H1 (cell line): ENCODE measurements around the gene CDH7. TPM values are rescaled to one million over a fixed set of nuclear protein-coding genes. Genes with fewer than 3 reads are reported as not detected.

Experiments used
- CTCF ChIA-PET: fragments of 300-600 bp; sonication (Branson Sonifier 250); formaldehyde crosslinking; loops from one replicate; lab custom pipeline; 2021; ENCODE audit not compliant: partially characterized antibody; lab: Charles Lee
- POLR2A ChIA-PET: fragments of 300-600 bp; sonication (Branson Sonifier 250); formaldehyde crosslinking; loops from one replicate; lab custom pipeline; 2021; ENCODE audit warnings: inconsistent platforms; ENCODE audit not compliant: partially characterized antibody; lab: Charles Lee
- DNase-seq, 2 experiments: peaks; one replicate each; pipeline versions ENCODE4 v3.0.0 to v3.0.0-alpha.2; 2010 to 2022; ENCODE audit warnings: low spot score in 2 of 2, low read depth in 1 of 2, mixed read lengths in 1 of 2
- FAIRE-seq: peaks from 2 replicates; lab custom pipeline; 2011; peaks lifted over from hg19 to GRCh38; lab: Jason Lieb, UNC
- H2AFZ ChIP-seq: 2 replicates; pipeline ENCODE4 v1.8.1; 2012; ENCODE audit warnings: low read length, inconsistent platforms
- H2AK5ac ChIP-seq: 2 replicates; pipeline ENCODE4 v1.6.1; 2013; ENCODE audit warnings: low read depth, low read length
- H2BK120ac ChIP-seq: replicated peaks from 2 replicates; pipeline ENCODE3; 2013; ENCODE audit warnings: low read depth, low read length, inconsistent platforms
- H2BK12ac ChIP-seq: 2 replicates; pipeline ENCODE4 v1.6.1; 2013; ENCODE audit warnings: low read depth, low read length
- H2BK15ac ChIP-seq: 2 replicates; pipeline ENCODE4 v1.6.1; 2013; ENCODE audit warnings: low read length
- H2BK20ac ChIP-seq: 2 replicates; pipeline ENCODE4 v1.6.1; 2013; ENCODE audit warnings: low read length
- H2BK5ac ChIP-seq: 2 replicates; pipeline ENCODE4 v1.6.1; 2013; ENCODE audit warnings: low read depth, low read length
- H3K14ac ChIP-seq: 2 replicates; pipeline ENCODE4 v1.6.1; 2013; ENCODE audit warnings: inconsistent platforms; ENCODE audit not compliant: insufficient read length
- H3K18ac ChIP-seq: 2 replicates; pipeline ENCODE4 v1.6.1; 2013; ENCODE audit warnings: low read length; ENCODE audit errors: extremely low read depth
- H3K23ac ChIP-seq: 2 replicates; pipeline ENCODE4 v1.6.1; 2013; ENCODE audit warnings: inconsistent platforms; ENCODE audit not compliant: insufficient read length
- H3K23me2 ChIP-seq: 2 replicates; pipeline ENCODE4 v1.6.1; 2013; ENCODE audit warnings: low read depth, low read length
- H3K27ac ChIP-seq: 2 replicates; pipeline ENCODE4 v1.6.1; 2011; ENCODE audit warnings: low read depth, low read length, inconsistent platforms
- H3K27me3 ChIP-seq, 4 experiments: replicated peaks in 1 of 4; 1 replicate in 1 of 4; 2 replicates in 3 of 4; pipeline versions ENCODE4 v1.6.1 to v1.8.1; 2011 to 2013; ENCODE audit warnings: low read length in 3 of 4, mild to moderate bottlenecking in 3 of 4, inconsistent platforms in 2 of 4, mixed read lengths in 2 of 4, moderate library complexity in 1 of 4; ENCODE audit not compliant: control insufficient read depth in 3 of 4, insufficient read depth in 3 of 4; ENCODE audit errors: extremely low read depth in 1 of 4
- H3K36me3 ChIP-seq, 4 experiments: 2 replicates each; pipeline versions ENCODE4 v1.6.1 to v1.8.1; 2011 to 2013; ENCODE audit warnings: mild to moderate bottlenecking in 4 of 4, low read length in 3 of 4, moderate library complexity in 2 of 4, control low read depth in 1 of 4, inconsistent platforms in 1 of 4; ENCODE audit not compliant: insufficient read depth in 4 of 4, control insufficient read depth in 2 of 4
- H3K4ac ChIP-seq: replicated peaks from 2 replicates; pipeline ENCODE3; 2013; ENCODE audit warnings: low read length, low read depth, mixed read lengths, inconsistent platforms; ENCODE audit not compliant: insufficient read length
- H3K4me1 ChIP-seq, 4 experiments: replicated peaks in 1 of 4; 1 replicate in 1 of 4; 2 replicates in 3 of 4; pipeline versions ENCODE4 v1.6.1 to v1.8.1; 2011 to 2013; ENCODE audit warnings: low read length in 3 of 4, inconsistent platforms in 2 of 4, mixed read lengths in 1 of 4; ENCODE audit not compliant: insufficient read depth in 4 of 4, control insufficient read depth in 3 of 4
- H3K4me2 ChIP-seq, 2 experiments: 2 replicates each; pipeline versions ENCODE4 v1.6.1 to v1.8.1; 2011 to 2013; ENCODE audit warnings: low read depth in 2 of 2, low read length in 2 of 2, control low read depth in 1 of 2, inconsistent platforms in 1 of 2, mild to moderate bottlenecking in 1 of 2; ENCODE audit not compliant: insufficient read depth in 1 of 2
- H3K4me3 ChIP-seq, 4 experiments: fragments of 200-600, 300-600 bp in 1 of 4; sonication (generic), shearing (Covaris generic), sonication (Bioruptor Twin) in 1 of 4; 2 replicates each; pipeline versions ENCODE4 v1.5.1 to v1.8.1; 2011 to 2016; ENCODE audit warnings: low read length in 4 of 4, low read depth in 3 of 4, control low read depth in 2 of 4, inconsistent platforms in 2 of 4, mild to moderate bottlenecking in 2 of 4, mixed read lengths in 1 of 4, moderate library complexity in 1 of 4; ENCODE audit not compliant: insufficient read depth in 2 of 4; ENCODE audit errors: extremely low read depth in 1 of 4
- H3K56ac ChIP-seq: replicated peaks from 2 replicates; pipeline ENCODE3; 2013; ENCODE audit warnings: low read depth, mild to moderate bottlenecking, mixed read lengths, low read length, inconsistent platforms; ENCODE audit not compliant: insufficient read length
- H3K79me1 ChIP-seq: 2 replicates; pipeline ENCODE4 v1.6.1; 2013; ENCODE audit warnings: low read depth, low read length, control low read depth
- H3K79me2 ChIP-seq, 2 experiments: 2 replicates each; pipeline versions ENCODE4 v1.6.1 to v1.8.1; 2012 to 2013; ENCODE audit warnings: low read length in 2 of 2, mild to moderate bottlenecking in 2 of 2, inconsistent platforms in 1 of 2; ENCODE audit not compliant: insufficient read depth in 2 of 2, control insufficient read depth in 1 of 2
- H3K9ac ChIP-seq, 4 experiments: replicated peaks in 1 of 4; 1 replicate in 1 of 4; 2 replicates in 3 of 4; pipeline versions ENCODE4 v1.6.1 to v1.8.1; 2011 to 2013; ENCODE audit warnings: low read depth in 3 of 4, low read length in 3 of 4, control low read depth in 2 of 4, mild to moderate bottlenecking in 2 of 4, moderate library complexity in 2 of 4, inconsistent platforms in 1 of 4; ENCODE audit errors: extremely low read depth in 1 of 4
- H3K9me3 ChIP-seq, 2 experiments: 2 replicates each; pipeline versions ENCODE4 v1.6.1 to v1.8.1; 2012 to 2013; ENCODE audit warnings: mild to moderate bottlenecking in 2 of 2, moderate library complexity in 2 of 2, control low read depth in 1 of 2, inconsistent platforms in 1 of 2, low read depth in 1 of 2, low read length in 1 of 2, mixed read lengths in 1 of 2; ENCODE audit not compliant: insufficient read depth in 2 of 2
- H4K20me1 ChIP-seq, 2 experiments: replicated peaks in 1 of 2; 2 replicates each; pipeline versions ENCODE3 to v1.8.1; 2011 to 2013; ENCODE audit warnings: inconsistent platforms in 2 of 2, low read length in 2 of 2, mild to moderate bottlenecking in 1 of 2; ENCODE audit not compliant: insufficient read depth in 2 of 2, control insufficient read depth in 1 of 2
- H4K5ac ChIP-seq: 2 replicates; pipeline ENCODE4 v1.6.1; 2013; ENCODE audit warnings: low read length, low read depth, mixed read lengths, inconsistent platforms; ENCODE audit not compliant: insufficient read length
- H4K8ac ChIP-seq: 2 replicates; pipeline ENCODE4 v1.8.0; 2013; ENCODE audit warnings: mild to moderate bottlenecking, moderate library complexity, low read length, inconsistent platforms; ENCODE audit not compliant: insufficient read depth; ENCODE audit errors: extremely low read depth
- H4K91ac ChIP-seq: replicated peaks from 2 replicates; pipeline ENCODE3; 2013; ENCODE audit warnings: low read length, mixed read lengths, inconsistent platforms; ENCODE audit not compliant: insufficient read length
- EGR1 ChIP-seq: IDR thresholded peaks from 2 replicates; pipeline ENCODE4 v1.6.1; 2011; ENCODE audit warnings: low read depth, low read length, borderline replicate concordance
- EP300 ChIP-seq, 2 experiments: IDR thresholded peaks; 1 replicate in 1 of 2; 2 replicates in 1 of 2; pipeline ENCODE4 v1.6.1; 2011 to 2012; ENCODE audit warnings: low read depth in 2 of 2, low read length in 2 of 2, mild to moderate bottlenecking in 2 of 2, borderline replicate concordance in 1 of 2, inconsistent platforms in 1 of 2, moderate library complexity in 1 of 2
- POU5F1 ChIP-seq: IDR thresholded peaks from 2 replicates; pipeline ENCODE4 v1.6.1; 2011; ENCODE audit warnings: low read depth, mild to moderate bottlenecking, low read length, moderate library complexity
- RNF2 ChIP-seq: fragments of 200-900, 300-1000 bp; sonication (generic); IDR thresholded peaks from 2 replicates; pipeline ENCODE4 v1.7.1; 2016; ENCODE audit warnings: borderline replicate concordance, low read depth, mild to moderate bottlenecking, antibody characterized with exemption, low read length; ENCODE audit not compliant: poor library complexity, severe bottlenecking; ENCODE audit errors: missing control alignments
- SIN3A ChIP-seq, 2 experiments: IDR thresholded peaks in 1 of 2; conservative IDR thresholded peaks in 1 of 2; 2 replicates each; pipeline ENCODE4 v1.6.1; 2011 to 2012; ENCODE audit warnings: low read length in 2 of 2, improper control_type of control experiment in 1 of 2, low read depth in 1 of 2, mild to moderate bottlenecking in 1 of 2
- SUZ12 ChIP-seq: fragments of 200-600 bp; sonication (generic); IDR thresholded peaks from 2 replicates; pipeline ENCODE4 v1.6.1; 2012; ENCODE audit warnings: mild to moderate bottlenecking, inconsistent platforms, low read length, moderate library complexity, mixed read lengths
- TBP ChIP-seq: IDR thresholded peaks from 2 replicates; pipeline ENCODE4 v1.6.1; 2011; ENCODE audit warnings: low read depth, low read length, improper control_type of control experiment
- WGBS, 2 experiments: shearing (Covaris generic) in 1 of 2; methylation state at CpG; one replicate each; pipeline versions ENCODE4 v1.1.6 to v1.1.7; 2013 to 2015; ENCODE audit warnings: low lambda C conversion rate in 2 of 2, mixed read lengths in 2 of 2, inconsistent platforms in 1 of 2, low coverage in 1 of 2, missing lambda C conversion rate in 1 of 2; ENCODE audit not compliant: insufficient replicate concordance in 2 of 2, insufficient coverage in 1 of 2, insufficient read length in 1 of 2; ENCODE audit errors: extremely low coverage in 1 of 2, missing lambda C conversion rate in 1 of 2; 5-methylcytosine and 5-hydroxymethylcytosine counted together
- polyA plus RNA-seq, 7 experiments: library from polyadenylated mRNA; depleted of rRNA in 3 of 7; stranded (reverse) in 5 of 7; unstranded in 2 of 7; fragments of >200 nt in 5 of 7; fragments of 200-250 nt in 2 of 7; gene quantifications; 1 replicate in 5 of 7; 2 replicates in 1 of 7; 4 replicates in 1 of 7; pipeline versions ENCODE4 v1.2.1 to v1.2.3, GENCODE V29; 2011 to 2013; ENCODE audit warnings: missing spikeins in 2 of 7, mixed read lengths in 2 of 7
- total RNA-seq: library from RNA; stranded (reverse); fragmentation: NEBNext Ultra II Directional; extraction: Animal tissue kit (Norgen Biotek cat#: 25700); gene quantifications from 2 replicates; pipeline ENCODE4 v1.2.1, GENCODE V29; 2021
- TF ChIP-seq, protein P1 (sequence below): IDR thresholded peaks from 2 replicates; pipeline ENCODE4 v1.6.1; 2011; ENCODE audit warnings: low read length, improper control_type of control experiment
- TF ChIP-seq, protein P2 (sequence below), 3 experiments: IDR thresholded peaks; 1 replicate in 2 of 3; 2 replicates in 1 of 3; pipeline versions ENCODE4 v1.5.1 to v1.6.1; 2011; ENCODE audit warnings: low read length in 3 of 3, mild to moderate bottlenecking in 3 of 3, inconsistent platforms in 2 of 3, low read depth in 1 of 3, moderate library complexity in 1 of 3; ENCODE audit not compliant: insufficient read depth in 1 of 3; ENCODE audit errors: control extremely low read depth in 1 of 3

The CDH7 gene
- total and polyA plus RNA-seq, 2 of the 8 experiments (the other 6 are each of a cell fraction or from before 2014, with no cell fraction given) = 1.00 to 1.5 TPM

DNA sequence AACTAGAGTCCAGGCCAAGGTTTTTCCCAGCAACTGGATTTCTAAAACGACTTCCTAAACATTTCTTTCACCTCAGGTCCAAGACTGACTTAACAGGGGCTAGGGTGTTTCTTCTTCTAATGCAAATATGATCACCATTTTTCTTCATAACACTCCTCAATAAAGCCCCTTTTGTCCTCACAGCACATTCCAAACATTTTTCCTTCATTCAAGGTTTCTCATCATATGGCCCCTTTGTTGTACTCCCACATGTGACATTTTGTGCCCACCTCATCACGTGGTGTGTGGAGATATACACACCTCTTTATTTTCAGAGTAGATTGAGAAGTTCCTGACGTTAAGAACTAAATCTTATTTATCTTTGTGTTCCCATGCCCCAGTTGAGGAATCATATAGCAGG lies 3.9 kb upstream of the CDH7 start:
- no peak overlapping the region for H2AFZ ChIP-seq
- CTCF ChIA-PET = no interaction called here
- no peak overlapping the region for H4K5ac ChIP-seq
- H2BK120ac ChIP-seq = no peak overlapping the region
- H3K36me3 ChIP-seq = no peaks in the 10 kb centered on the region
- no peak for DNase-seq
- H3K27ac ChIP-seq = no peak overlapping the region
- no peak overlapping the region for H3K14ac ChIP-seq
- no peaks in the 10 kb centered on the region for H3K9me3 ChIP-seq
- H4K20me1 ChIP-seq = no peaks in the 10 kb centered on the region
- no peak overlapping the region for H3K9ac ChIP-seq
- no peak overlapping the region for H2BK15ac ChIP-seq
- no peak overlapping the region for H3K4me2 ChIP-seq
- no peaks in the 10 kb centered on the region for H3K79me1 ChIP-seq
- POLR2A ChIA-PET = no interaction called here
- H3K4me3 ChIP-seq = no peak overlapping the region
- no peak overlapping the region for H3K4ac ChIP-seq
- peaks cover 4 to 16% (median 7%) of the 10 kb centered on the region in 4 experiments for H3K27me3 ChIP-seq
- H3K56ac ChIP-seq = no peak overlapping the region
- H3K79me2 ChIP-seq = no peaks in the 10 kb centered on the region
- no peak overlapping the region for H2BK5ac ChIP-seq
- no peak overlapping the region for H4K8ac ChIP-seq
- H3K23ac ChIP-seq = no peak overlapping the region
- H2BK20ac ChIP-seq = no peak overlapping the region
- no peak overlapping the region for H4K91ac ChIP-seq
- no peak overlapping the region for H3K18ac ChIP-seq
- peaks cover 11% of the 10 kb centered on the region; the same call in 1 of the 2 replicates for H3K23me2 ChIP-seq
- no peak for FAIRE-seq
- no peak overlapping the region for H2AK5ac ChIP-seq
- no peak overlapping the region for H2BK12ac ChIP-seq
- 86% methylated on average over 3 of the region's 3 CpGs; no CpG with 5 or more reads in 1 of the 2 experiments for WGBS, 2 experiments
- H3K4me1 ChIP-seq = peaks cover 0 to 5% (median 3%) of the 10 kb centered on the region in 4 experiments; a peak in 4 of 7 replicates
- no peak for TF ChIP-seq RNF2
- TF ChIP-seq EP300 (IDR thresholded peaks at IDR 0.05; ENCODE audit: borderline replicate concordance in 1 of 2, low read depth in 2 of 2, low read length in 2 of 2) = no peak
- no peak for TF ChIP-seq SUZ12
- no peak for TF ChIP-seq POU5F1
- no peak for TF ChIP-seq EGR1
- TF ChIP-seq SIN3A (conservative IDR thresholded peaks at IDR 0.05 in 1 of 2, IDR thresholded peaks at IDR 0.05 in 1 of 2; ENCODE audit: low read depth in 1 of 2, low read length in 2 of 2) = no peak
- TF ChIP-seq, protein P1, sequence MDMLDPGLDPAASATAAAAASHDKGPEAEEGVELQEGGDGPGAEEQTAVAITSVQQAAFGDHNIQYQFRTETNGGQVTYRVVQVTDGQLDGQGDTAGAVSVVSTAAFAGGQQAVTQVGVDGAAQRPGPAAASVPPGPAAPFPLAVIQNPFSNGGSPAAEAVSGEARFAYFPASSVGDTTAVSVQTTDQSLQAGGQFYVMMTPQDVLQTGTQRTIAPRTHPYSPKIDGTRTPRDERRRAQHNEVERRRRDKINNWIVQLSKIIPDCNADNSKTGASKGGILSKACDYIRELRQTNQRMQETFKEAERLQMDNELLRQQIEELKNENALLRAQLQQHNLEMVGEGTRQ = no peak
- TF ChIP-seq, protein P2, sequence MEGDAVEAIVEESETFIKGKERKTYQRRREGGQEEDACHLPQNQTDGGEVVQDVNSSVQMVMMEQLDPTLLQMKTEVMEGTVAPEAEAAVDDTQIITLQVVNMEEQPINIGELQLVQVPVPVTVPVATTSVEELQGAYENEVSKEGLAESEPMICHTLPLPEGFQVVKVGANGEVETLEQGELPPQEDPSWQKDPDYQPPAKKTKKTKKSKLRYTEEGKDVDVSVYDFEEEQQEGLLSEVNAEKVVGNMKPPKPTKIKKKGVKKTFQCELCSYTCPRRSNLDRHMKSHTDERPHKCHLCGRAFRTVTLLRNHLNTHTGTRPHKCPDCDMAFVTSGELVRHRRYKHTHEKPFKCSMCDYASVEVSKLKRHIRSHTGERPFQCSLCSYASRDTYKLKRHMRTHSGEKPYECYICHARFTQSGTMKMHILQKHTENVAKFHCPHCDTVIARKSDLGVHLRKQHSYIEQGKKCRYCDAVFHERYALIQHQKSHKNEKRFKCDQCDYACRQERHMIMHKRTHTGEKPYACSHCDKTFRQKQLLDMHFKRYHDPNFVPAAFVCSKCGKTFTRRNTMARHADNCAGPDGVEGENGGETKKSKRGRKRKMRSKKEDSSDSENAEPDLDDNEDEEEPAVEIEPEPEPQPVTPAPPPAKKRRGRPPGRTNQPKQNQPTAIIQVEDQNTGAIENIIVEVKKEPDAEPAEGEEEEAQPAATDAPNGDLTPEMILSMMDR (IDR thresholded peaks at IDR 0.05; ENCODE audit: control extremely low read depth in 1 of 3, insufficient read depth in 1 of 3, low read depth in 1 of 3, low read length in 3 of 3) = no peak
- TF ChIP-seq TBP = no peak
